GM12865 (cell line): ENCODE data around the gene CD3D.
A peak's percentile ranks its signal among the peaks of the same experiment; 100 is the strongest.

ENCODE experiments used
- DNase-seq: peaks from one replicate; pipeline ENCODE4 v3.0.0; 2010; ENCODE audit warnings: low read depth
- H3K4me3 ChIP-seq: 2 replicates; pipeline ENCODE4 v1.5.1; 2011; ENCODE audit warnings: mild to moderate bottlenecking, low read depth, low read length, control low read depth
- CTCF ChIP-seq: IDR thresholded peaks from 2 replicates; pipeline ENCODE4 v1.5.1; 2011; ENCODE audit warnings: low read length, control low read depth, low read depth, inconsistent platforms; ENCODE audit not compliant: insufficient read depth; ENCODE audit errors: missing control alignments

CD3D gene

GRCh38 chr11:118373871-118374270, 31.4 kb upstream of the CD3D start:
- TF ChIP-seq CTCF: no peak
- H3K4me3 ChIP-seq: no peak overlapping the region
- DNase-seq: no peak

GRCh38 chr11:118373263-118373662, 30.8 kb upstream of the CD3D start:
- TF ChIP-seq CTCF: no peak
- H3K4me3 ChIP-seq: no peak overlapping the region
- DNase-seq: no peak

GRCh38 chr11:118370774-118371173, 28.3 kb upstream of the CD3D start:
- no peak for DNase-seq
- TF ChIP-seq CTCF: no peak
- no peak overlapping the region for H3K4me3 ChIP-seq

GRCh38 chr11:118366287-118366686, 23.8 kb upstream of the CD3D start:
- no peak overlapping the region for H3K4me3 ChIP-seq
- DNase-seq: no peak
- TF ChIP-seq CTCF: no peak

GRCh38 chr11:118364956-118365615, 22.6 kb upstream of the CD3D start:
- TF ChIP-seq CTCF: no peak
- no peak for DNase-seq
- no peak overlapping the region for H3K4me3 ChIP-seq

- DNase-seq: peak; percentile 99
- TF ChIP-seq CTCF: no peak
- peak within 1 kb of the TSS; percentile 85 for H3K4me3 ChIP-seq
Measured at GRCh38 chr11:118359295-118359958, 16.9 kb upstream of the CD3D start, which contains the start of gene UBE4A. Gene UBE4A, plus strand, starts transcription at chr11:118359600. Its CDS starts 5,481 bp downstream, at chr11:118365081.
